Esophagus squamous epithelium (tissue), 4 donors: Measurements from ENCODE around the gene GFRA1.

Source experiments
- POLR2A ChIP-seq, 4 donors: fragments of 450-650 bp; IDR thresholded peaks; one replicate each; pipeline ENCODE4 v1.6.1; 2017; ENCODE audit warnings: antibody characterized with exemption in 4 of 4, mild to moderate bottlenecking in 4 of 4, moderate library complexity in 3 of 4
- TF ChIP-seq, protein P1 (sequence below), 6 experiments: fragments of 450-650 bp in 4 of 6; fragments of 200-600 bp in 2 of 6; sonication (generic) in 2 of 6; IDR thresholded peaks; one replicate each; pipeline ENCODE4 v1.5.1; 2016 to 2019; ENCODE audit warnings: antibody characterized with exemption in 6 of 6, mild to moderate bottlenecking in 4 of 6, moderate library complexity in 4 of 6

DNA sequence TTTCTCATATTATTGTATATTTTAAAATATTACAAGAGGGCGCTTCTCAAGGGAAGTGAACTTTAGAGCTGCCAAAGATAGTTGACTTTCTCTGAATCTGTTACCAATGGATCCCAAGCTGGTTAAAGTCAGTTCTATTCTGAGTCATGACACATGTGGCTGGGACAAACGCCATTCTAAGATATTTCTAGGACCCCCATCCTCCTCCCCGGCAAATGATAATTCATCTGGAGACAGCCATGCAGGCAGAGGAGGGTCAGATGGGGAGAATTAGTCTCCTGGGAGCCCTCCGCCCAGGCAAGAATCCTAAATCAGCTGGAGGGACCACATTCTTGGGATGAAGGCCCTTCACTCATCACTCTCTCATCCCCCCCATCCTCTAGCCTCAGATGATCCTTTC, 187.7 kb downstream of the GFRA1 start:
- TF ChIP-seq, protein P1, sequence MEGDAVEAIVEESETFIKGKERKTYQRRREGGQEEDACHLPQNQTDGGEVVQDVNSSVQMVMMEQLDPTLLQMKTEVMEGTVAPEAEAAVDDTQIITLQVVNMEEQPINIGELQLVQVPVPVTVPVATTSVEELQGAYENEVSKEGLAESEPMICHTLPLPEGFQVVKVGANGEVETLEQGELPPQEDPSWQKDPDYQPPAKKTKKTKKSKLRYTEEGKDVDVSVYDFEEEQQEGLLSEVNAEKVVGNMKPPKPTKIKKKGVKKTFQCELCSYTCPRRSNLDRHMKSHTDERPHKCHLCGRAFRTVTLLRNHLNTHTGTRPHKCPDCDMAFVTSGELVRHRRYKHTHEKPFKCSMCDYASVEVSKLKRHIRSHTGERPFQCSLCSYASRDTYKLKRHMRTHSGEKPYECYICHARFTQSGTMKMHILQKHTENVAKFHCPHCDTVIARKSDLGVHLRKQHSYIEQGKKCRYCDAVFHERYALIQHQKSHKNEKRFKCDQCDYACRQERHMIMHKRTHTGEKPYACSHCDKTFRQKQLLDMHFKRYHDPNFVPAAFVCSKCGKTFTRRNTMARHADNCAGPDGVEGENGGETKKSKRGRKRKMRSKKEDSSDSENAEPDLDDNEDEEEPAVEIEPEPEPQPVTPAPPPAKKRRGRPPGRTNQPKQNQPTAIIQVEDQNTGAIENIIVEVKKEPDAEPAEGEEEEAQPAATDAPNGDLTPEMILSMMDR (IDR thresholded peaks at IDR 0.05) = no peak
- TF ChIP-seq POLR2A (IDR thresholded peaks at IDR 0.05) = no peak
